ENCODE results near the gene TMEM114.

The TMEM114 gene

DNA sequence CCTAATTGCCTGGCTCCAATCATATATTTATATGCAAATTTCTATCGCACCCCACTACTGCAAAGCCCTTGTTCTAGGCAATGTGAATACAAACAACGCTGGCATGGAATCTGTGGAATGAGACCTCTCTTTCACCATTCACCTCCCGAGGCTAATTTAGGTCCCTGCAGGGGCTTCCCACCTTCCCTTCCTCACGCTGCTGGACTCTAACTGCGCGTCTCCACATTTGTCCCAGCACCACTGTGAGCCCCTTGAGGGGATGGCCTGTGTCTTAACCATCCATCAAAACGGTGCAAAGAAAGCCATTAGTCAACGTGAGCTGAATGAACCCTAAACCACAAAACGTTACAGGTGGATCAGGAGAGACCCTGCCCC, 1.6 kb downstream of the TMEM114 start:
- no peak for DNase-seq (ENCODE audit: low read depth in 1 of 2, low spot score in 1 of 2)
- peaks cover 29% of the 10 kb centered on the region for H3K27me3 ChIP-seq (ENCODE audit: insufficient read depth, poor library complexity, severe bottlenecking)
- H3K27ac ChIP-seq (replicated peaks), result no peak overlapping the region
- TF ChIP-seq GABPA (IDR thresholded peaks at IDR 0.05; ENCODE audit: low read depth) (no peak), POLR2AphosphoS5 (IDR thresholded peaks at IDR 0.05; ENCODE audit: low read depth) (no peak), SPI1 (IDR thresholded peaks at IDR 0.05; ENCODE audit: borderline replicate concordance, low read depth) (no peak)
- TF ChIP-seq, protein P1, sequence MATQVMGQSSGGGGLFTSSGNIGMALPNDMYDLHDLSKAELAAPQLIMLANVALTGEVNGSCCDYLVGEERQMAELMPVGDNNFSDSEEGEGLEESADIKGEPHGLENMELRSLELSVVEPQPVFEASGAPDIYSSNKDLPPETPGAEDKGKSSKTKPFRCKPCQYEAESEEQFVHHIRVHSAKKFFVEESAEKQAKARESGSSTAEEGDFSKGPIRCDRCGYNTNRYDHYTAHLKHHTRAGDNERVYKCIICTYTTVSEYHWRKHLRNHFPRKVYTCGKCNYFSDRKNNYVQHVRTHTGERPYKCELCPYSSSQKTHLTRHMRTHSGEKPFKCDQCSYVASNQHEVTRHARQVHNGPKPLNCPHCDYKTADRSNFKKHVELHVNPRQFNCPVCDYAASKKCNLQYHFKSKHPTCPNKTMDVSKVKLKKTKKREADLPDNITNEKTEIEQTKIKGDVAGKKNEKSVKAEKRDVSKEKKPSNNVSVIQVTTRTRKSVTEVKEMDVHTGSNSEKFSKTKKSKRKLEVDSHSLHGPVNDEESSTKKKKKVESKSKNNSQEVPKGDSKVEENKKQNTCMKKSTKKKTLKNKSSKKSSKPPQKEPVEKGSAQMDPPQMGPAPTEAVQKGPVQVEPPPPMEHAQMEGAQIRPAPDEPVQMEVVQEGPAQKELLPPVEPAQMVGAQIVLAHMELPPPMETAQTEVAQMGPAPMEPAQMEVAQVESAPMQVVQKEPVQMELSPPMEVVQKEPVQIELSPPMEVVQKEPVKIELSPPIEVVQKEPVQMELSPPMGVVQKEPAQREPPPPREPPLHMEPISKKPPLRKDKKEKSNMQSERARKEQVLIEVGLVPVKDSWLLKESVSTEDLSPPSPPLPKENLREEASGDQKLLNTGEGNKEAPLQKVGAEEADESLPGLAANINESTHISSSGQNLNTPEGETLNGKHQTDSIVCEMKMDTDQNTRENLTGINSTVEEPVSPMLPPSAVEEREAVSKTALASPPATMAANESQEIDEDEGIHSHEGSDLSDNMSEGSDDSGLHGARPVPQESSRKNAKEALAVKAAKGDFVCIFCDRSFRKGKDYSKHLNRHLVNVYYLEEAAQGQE (IDR thresholded peaks at IDR 0.05; ENCODE audit: insufficient replicate concordance, low read depth), result no peak
- TF ChIP-seq, protein P2, sequence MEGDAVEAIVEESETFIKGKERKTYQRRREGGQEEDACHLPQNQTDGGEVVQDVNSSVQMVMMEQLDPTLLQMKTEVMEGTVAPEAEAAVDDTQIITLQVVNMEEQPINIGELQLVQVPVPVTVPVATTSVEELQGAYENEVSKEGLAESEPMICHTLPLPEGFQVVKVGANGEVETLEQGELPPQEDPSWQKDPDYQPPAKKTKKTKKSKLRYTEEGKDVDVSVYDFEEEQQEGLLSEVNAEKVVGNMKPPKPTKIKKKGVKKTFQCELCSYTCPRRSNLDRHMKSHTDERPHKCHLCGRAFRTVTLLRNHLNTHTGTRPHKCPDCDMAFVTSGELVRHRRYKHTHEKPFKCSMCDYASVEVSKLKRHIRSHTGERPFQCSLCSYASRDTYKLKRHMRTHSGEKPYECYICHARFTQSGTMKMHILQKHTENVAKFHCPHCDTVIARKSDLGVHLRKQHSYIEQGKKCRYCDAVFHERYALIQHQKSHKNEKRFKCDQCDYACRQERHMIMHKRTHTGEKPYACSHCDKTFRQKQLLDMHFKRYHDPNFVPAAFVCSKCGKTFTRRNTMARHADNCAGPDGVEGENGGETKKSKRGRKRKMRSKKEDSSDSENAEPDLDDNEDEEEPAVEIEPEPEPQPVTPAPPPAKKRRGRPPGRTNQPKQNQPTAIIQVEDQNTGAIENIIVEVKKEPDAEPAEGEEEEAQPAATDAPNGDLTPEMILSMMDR (IDR thresholded peaks at IDR 0.05; ENCODE audit: insufficient read depth, low read length), result no peak
- no peak overlapping the region for H3K4me3 ChIP-seq (replicated peaks; ENCODE audit: insufficient read depth, low read length)

DNA sequence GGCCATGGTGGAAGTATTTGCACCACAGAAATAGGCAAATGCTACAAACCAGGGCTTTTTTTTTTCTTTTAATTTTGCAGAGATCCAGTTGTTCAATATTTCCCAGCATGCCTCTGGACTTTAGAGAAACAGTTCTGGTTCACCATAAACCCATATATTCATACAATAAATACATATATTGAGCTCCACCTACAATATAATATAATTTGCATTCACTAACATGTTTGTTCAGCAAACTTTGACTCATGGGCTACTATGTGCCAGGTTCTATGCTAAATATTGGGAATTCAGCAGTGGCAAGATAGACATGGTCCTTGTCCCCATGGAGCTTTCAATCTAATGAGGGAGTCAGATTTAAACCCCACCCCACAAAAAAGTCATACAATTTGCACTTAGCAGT, 3.2 kb downstream of the TMEM114 start:
- Histone ChIP-seq H3K4me3 (replicated peaks; ENCODE audit: insufficient read depth, low read length) (no peak overlapping the region), H3K27ac (replicated peaks) (no peak overlapping the region), H3K27me3 (ENCODE audit: insufficient read depth, poor library complexity, severe bottlenecking) (peaks cover 29% of the 10 kb centered on the region)
- TF ChIP-seq POLR2AphosphoS5 (IDR thresholded peaks at IDR 0.05; ENCODE audit: low read depth) (no peak), SPI1 (IDR thresholded peaks at IDR 0.05; ENCODE audit: borderline replicate concordance, low read depth) (no peak), GABPA (IDR thresholded peaks at IDR 0.05; ENCODE audit: low read depth) (no peak)
- TF ChIP-seq, protein P2 (IDR thresholded peaks at IDR 0.05; ENCODE audit: insufficient read depth, low read length), result no peak
- TF ChIP-seq, protein P1 (IDR thresholded peaks at IDR 0.05; ENCODE audit: insufficient replicate concordance, low read depth), result no peak
- no peak for DNase-seq (ENCODE audit: low read depth in 1 of 2, low spot score in 1 of 2)

DNA sequence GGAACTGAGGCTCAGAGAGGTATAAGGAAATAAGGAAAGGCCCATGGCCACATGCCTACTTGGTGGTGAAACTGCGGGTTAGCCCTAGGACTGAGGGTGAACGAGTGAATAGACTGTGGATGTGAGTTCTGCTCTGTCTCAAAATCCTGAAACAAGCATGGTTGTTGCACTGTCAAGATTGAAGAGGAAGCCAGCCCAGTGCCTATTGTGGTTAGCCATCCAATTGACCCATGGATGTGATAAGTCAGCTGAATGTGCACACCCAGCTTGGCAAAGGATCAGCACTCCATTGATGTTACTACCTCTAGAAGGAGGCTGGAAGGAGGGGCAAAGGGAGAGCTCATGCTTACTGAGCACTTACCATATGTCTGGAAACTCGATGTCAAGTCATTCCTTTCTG, 4.5 kb downstream of the TMEM114 start:
- no peak for TF ChIP-seq GABPA (IDR thresholded peaks at IDR 0.05; ENCODE audit: low read depth)
- TF ChIP-seq, protein P2 (IDR thresholded peaks at IDR 0.05; ENCODE audit: insufficient read depth, low read length), result no peak
- no peak for TF ChIP-seq POLR2AphosphoS5 (IDR thresholded peaks at IDR 0.05; ENCODE audit: low read depth)
- TF ChIP-seq, protein P1 (IDR thresholded peaks at IDR 0.05; ENCODE audit: insufficient replicate concordance, low read depth), result no peak
- TF ChIP-seq SPI1 (IDR thresholded peaks at IDR 0.05; ENCODE audit: borderline replicate concordance, low read depth), result no peak
- H3K4me3 ChIP-seq (replicated peaks; ENCODE audit: insufficient read depth, low read length), result no peak overlapping the region
- peaks cover 29% of the 10 kb centered on the region for H3K27me3 ChIP-seq (ENCODE audit: insufficient read depth, poor library complexity, severe bottlenecking)
- DNase-seq (ENCODE audit: low read depth in 1 of 2, low spot score in 1 of 2), result no peak
- no peak overlapping the region for H3K27ac ChIP-seq (replicated peaks)
